Measurements from ENCODE around the gene SPIRE1. TPM values are rescaled to one million over a fixed set of nuclear protein-coding genes. Genes with fewer than 3 reads are reported as not detected.

SPIRE1 gene
- total RNA-seq, 1 donor from 2014 or later = 87.1 TPM

DNA sequence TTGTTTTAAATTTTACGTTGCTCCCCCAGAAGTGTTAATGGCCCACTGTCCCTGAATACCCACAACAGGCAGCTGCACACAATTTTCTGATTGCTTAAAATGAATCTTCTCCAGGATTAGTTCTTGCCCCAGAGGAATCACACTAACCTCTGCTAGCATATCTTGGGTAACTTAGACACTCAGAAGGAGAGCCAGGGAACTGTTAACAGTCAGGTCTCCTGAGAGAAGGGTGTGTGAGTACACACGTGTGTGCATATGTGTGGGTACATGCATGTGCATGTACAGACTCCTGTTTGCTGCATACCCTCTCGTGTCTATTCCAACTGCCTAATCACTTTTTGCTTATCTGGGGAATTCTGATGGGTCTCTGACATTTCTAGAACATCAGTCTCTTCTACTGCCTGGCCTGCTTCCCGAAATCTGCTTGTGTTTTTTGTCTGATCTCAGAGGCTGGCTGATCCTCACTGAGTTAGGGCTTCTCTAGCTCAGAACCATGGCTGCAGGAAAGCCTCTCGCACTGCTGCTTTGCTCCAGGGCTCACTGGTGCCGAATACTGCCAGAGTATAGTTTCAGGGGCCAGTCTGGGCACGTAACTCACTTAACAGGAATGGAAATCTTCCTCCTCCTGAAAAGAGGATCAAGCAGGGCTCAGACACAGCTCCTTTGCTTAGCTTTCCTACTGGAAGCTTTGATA, 187.4 kb downstream of the SPIRE1 start:
- intact Hi-C loops (cut with DNase I) = no loop called here
- DNase-seq (ENCODE audit: low spot score) = no peak

DNA sequence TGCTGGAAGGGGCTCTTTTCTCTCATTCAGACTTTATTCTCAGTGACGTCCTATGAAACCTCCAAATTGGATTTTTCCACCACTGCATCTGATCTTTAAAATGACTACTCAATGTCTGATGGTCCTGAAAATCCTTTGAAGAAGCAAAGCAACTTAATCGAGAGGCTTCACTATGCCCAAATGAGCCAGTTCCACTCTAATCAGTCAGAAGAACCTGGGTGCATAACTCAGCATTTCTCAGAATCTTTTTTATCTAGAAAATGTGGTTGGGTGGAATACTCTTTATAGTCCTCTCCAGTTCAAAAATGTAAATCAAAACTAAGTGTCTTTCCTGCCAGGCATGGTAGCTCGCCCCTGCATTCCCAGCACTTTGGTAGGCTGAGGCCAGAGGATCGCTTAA, 189.5 kb downstream of the SPIRE1 start:
- intact Hi-C loops (cut with DNase I) = no loop called here
- DNase-seq (ENCODE audit: low spot score) = no peak

DNA sequence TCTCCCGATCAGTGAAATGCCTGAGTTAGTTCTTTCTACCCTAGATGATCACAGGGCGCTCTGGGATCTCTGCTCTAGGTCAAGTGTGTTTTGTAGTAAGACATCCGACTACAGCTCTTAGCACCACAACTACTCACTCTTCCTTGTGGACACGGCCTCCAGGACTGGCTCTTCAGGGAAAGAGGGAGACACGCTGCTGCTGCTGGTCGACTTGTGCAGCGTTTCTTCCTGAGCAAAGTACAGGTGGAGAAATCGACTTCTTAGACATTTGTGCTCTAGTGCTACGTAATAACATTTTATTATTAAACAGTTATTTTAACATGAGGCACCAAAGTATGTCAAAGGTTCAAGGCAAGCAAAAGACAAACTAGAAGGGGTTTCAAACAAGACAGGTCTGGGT, 193.2 kb downstream of the SPIRE1 start:
- DNase-seq (ENCODE audit: low spot score) = no peak
- intact Hi-C loops (cut with DNase I) = no loop called here

DNA sequence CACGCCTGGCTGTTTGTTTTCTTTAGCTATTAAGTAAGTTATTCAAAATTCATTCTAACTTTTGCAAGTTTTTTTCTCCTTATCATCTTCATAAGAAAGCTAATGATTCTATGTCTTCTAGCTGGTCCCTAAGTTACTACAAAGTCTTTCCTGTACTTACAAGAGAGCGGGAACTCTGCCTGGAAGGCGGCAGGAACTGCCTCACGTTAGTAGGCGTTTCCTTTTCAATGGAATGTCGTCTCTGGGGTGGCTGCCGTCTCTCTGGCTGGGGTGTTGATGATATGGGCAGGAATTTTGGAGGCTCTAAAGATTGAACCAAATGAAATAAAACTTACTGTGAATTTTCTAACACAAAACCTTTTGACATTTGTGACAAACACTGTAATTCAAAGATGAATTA, 194.7 kb downstream of the SPIRE1 start:
- no peak for DNase-seq (ENCODE audit: low spot score)
- intact Hi-C loops (cut with DNase I) = no loop called here

DNA sequence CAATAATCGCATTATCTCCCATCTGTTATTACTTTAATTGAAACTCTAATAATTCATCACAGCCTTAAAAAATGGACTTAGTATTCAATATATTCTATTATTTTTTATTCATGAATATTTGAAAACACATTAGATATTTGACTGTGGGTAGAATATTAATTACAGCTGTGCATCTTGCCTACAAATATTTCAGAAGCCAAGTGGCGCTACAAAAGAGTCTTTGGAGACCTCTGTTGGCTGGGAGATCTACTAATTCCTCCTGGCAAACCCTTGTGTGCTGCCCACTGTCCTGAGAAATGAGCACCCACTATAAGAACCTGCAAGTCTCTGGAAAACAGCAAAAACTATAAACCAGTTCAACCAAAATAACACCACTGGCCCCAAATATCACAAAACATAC, 195.7 kb downstream of the SPIRE1 start:
- DNase-seq (ENCODE audit: low spot score) = no peak
- intact Hi-C loops (cut with DNase I) = no loop called here

GRCh38 chr18:12461326-12461725, 196.6 kb downstream of the SPIRE1 start:
- intact Hi-C loops (cut with DNase I) = no loop called here
- DNase-seq (ENCODE audit: low spot score) = no peak

GRCh38 chr18:12460874-12461273, 197.0 kb downstream of the SPIRE1 start:
- intact Hi-C loops (cut with DNase I) = no loop called here

GRCh38 chr18:12458771-12459170, 199.1 kb downstream of the SPIRE1 start:
- no peak for DNase-seq (ENCODE audit: low spot score)
- intact Hi-C loops (cut with DNase I) = no loop called here

More at GRCh38 chr18:12460874-12461273, 197.0 kb downstream of the SPIRE1 start:
- DNase-seq (ENCODE audit: low spot score) = no peak

DNA sequence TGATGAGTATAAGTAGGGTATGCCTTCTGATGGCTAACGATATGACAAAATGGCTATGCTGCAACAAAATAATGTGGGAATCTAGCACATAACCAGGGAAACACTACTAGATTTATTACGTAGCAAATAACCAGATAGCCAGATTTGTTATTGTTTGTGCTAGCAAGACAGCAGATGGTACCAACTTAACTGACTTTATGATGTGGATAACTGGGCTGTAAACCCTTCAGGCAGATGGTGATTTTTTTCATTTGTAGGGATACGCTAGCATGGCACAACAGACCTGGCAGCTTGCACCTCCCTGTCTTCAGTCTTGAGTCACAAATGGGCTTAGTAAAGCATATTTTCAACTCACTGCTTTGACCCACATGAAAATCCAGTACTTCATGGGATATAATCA, 201.5 kb downstream of the SPIRE1 start:
- intact Hi-C loops (cut with DNase I) = no loop called here
- DNase-seq (ENCODE audit: low spot score) = no peak

GRCh38 chr18:12455496-12455895, 202.4 kb downstream of the SPIRE1 start:
- DNase-seq (ENCODE audit: low spot score) = no peak
- intact Hi-C loops (cut with DNase I) = no loop called here

DNA sequence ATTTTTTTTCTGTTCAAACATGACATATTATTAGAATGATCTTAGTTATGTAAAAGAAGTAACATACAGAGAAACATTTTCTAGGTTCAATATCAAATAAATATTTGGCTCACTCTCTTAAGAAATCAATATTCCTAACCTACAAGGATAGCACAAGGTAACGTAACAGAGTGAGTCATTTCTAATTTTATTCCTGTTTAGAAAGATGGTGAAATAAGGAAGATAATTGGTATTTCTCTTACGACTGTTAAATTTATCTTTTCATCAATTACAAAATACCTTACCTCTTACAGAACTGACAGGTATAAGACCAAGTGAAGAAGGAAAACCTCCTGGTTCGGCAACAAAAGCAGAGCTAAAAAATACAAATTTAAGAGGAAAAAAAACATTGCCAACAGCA, 205.1 kb downstream of the SPIRE1 start:
- intact Hi-C loops (cut with DNase I) = no loop called here
- DNase-seq (ENCODE audit: low spot score) = no peak

DNA sequence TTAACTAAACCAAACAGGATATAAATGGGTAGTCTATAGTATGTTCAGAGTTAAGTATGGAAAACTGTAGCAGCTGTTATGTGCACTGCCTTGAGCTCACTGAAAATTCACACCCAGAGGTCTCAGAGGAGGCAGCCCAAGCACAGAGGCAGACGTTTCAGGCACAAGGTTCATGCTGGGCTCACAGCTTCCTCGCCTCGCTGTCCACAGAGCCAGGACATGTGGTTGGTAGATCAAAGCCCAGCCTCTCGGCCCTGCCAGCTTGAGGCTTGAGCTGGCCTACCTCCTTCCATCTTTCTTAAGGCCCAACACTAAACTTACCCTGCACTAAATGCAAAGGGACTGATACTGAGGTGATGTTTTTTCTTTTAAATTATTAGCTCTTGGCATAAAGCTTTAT, 206.5 kb downstream of the SPIRE1 start:
- intact Hi-C loops (cut with DNase I) = no loop called here

DNA sequence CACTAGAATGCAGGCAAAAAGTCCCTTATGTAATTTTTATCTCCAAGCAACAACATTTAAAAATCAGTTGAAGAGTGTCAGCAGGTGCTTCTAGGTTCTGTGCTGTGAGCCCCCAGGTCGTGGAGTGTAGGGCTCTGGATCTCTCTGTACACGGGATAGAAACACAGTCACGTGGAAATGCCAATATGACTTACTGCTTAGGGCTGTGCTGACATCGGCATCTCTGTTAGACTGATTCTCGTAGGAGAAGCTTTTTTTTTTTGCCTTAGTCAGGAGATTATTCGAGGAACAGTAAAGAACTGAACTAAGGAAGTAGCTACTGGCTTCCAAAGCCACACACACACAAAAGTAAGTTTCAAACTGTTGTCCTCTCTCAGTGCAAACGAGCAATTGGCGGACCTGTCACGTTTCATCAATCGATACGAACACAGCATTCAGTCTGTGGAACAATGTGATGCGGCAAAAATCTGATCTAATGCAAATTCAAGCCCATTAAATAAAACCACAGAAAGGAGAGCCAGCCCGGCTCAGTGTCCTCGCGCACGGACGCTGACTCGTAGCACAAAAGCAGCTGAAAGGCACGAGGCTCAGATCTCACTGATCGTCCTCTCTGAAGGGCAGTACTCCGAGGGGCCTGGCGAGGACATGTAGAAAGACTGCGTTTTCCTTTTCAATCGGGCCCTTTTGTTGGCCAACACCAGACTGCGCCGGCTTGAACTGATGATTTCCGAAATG, 208.7 kb downstream of the SPIRE1 start:
- DNase-seq (ENCODE audit: low spot score) = no peak
- intact Hi-C loops (cut with DNase I) = no loop called here

More for the DNA sequence above, 206.5 kb downstream of the SPIRE1 start:
- no peak for DNase-seq (ENCODE audit: low spot score)

GRCh38 chr18:12445554-12445953, 212.4 kb downstream of the SPIRE1 start:
- intact Hi-C loops (cut with DNase I) = no loop called here
- no peak for DNase-seq (ENCODE audit: low spot score)

DNA sequence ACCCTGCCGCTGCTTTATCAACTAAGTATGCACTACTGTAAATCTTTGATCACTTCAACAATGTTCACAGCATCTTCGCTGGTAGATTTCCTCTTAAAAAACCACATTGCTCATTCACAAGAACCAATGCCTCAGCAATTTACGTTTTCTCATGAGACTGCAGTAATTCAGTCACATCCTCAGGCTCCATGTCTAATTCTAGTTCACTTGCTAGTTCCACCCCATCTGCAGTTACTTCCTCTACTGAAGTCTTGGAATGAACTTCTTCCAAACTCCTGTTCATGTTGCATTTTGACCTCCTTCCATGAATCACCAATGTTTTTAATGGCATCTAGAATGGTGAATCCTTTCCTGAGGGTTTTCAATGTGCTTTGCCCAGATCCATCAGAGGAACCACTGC, 214.4 kb downstream of the SPIRE1 start:
- intact Hi-C loops (cut with DNase I) = no loop called here
- DNase-seq (ENCODE audit: low spot score) = no peak

- intact Hi-C loops (cut with DNase I) = no loop called here
- no peak for DNase-seq (ENCODE audit: low spot score)
Measured at GRCh38 chr18:12442946-12443345, 215.0 kb downstream of the SPIRE1 start.

- DNase-seq (ENCODE audit: low spot score) = no peak
- intact Hi-C loops (cut with DNase I) = no loop called here
Measured at GRCh38 chr18:12441475-12442034, 216.4 kb downstream of the SPIRE1 start.

- DNase-seq (ENCODE audit: low spot score) = no peak
- intact Hi-C loops (cut with DNase I) = no loop called here
Measured at GRCh38 chr18:12438257-12438656, 219.7 kb downstream of the SPIRE1 start.

GRCh38 chr18:12435867-12436266, 222.0 kb downstream of the SPIRE1 start:
- intact Hi-C loops (cut with DNase I) = no loop called here
- DNase-seq (ENCODE audit: low spot score) = no peak

DNA sequence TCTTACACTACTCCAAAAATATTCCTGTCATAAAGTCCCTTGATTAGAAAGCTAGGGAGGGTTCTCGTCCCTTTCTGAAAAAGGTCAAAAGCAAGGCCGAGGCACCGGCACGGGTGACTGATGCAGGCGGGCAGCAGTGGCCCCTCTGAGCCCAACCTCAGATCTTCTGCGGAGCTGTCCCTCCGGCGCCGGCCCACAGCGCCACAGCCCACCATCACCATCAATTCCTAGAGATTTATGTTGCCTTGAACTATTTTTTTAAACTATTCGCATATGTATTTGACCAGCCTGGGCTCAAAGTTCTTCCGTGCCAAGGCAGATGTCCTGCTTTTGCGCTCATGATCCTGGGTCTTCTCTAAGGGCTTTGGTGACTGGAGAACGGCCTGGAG, 223.4 kb downstream of the SPIRE1 start:
- intact Hi-C loops (cut with DNase I) = no loop called here
- DNase-seq (ENCODE audit: low spot score) = no peak

All from cardiac septum (tissue), 1 donor.